SK-N-SH treated with all-trans-retinoic acid at 6 μM for 48 hours (cell line): Measurements from ENCODE around the gene LPIN3.

Experiments used
- BACH2 ChIP-seq: fragments of 250-450 bp; sonication (Bioruptor Pico); IDR thresholded peaks from 2 replicates; pipeline ENCODE4 v1.9.0; 2021; ENCODE audit warnings: mild to moderate bottlenecking, borderline replicate concordance
- CREB5 ChIP-seq: fragments of 250-450 bp; sonication (Bioruptor Pico); IDR thresholded peaks from 2 replicates; pipeline ENCODE4 v1.5.1; 2020; ENCODE audit warnings: low read depth, mild to moderate bottlenecking, moderate library complexity
- CSRNP3 ChIP-seq: fragments of 250-450 bp; sonication (Bioruptor Pico); IDR thresholded peaks from 2 replicates; pipeline ENCODE4 v1.5.1; 2021; ENCODE audit warnings: mild to moderate bottlenecking, moderate library complexity
- ESRRG ChIP-seq: fragments of 250-450 bp; sonication (Bioruptor Pico); IDR thresholded peaks from 2 replicates; pipeline ENCODE4 v1.6.1; 2021; ENCODE audit warnings: mild to moderate bottlenecking
- GLIS3 ChIP-seq: fragments of 250-450 bp; sonication (Bioruptor Pico); IDR thresholded peaks from 2 replicates; pipeline ENCODE4 v1.5.0; 2020; ENCODE audit warnings: mild to moderate bottlenecking, moderate library complexity
- OSR1 ChIP-seq: fragments of 250-450 bp; sonication (Bioruptor Pico); IDR thresholded peaks from 2 replicates; pipeline ENCODE4 v1.8.0; 2022; ENCODE audit warnings: moderate library complexity, mild to moderate bottlenecking, inconsistent platforms
- PPARA ChIP-seq: fragments of 250-450 bp; sonication (Bioruptor Pico); IDR thresholded peaks from 2 replicates; pipeline ENCODE4 v1.5.0; 2020; ENCODE audit warnings: mild to moderate bottlenecking, borderline replicate concordance
- RARB ChIP-seq: fragments of 250-450 bp; sonication (Bioruptor Pico); IDR thresholded peaks from 2 replicates; pipeline ENCODE4 v1.8.0; 2021; ENCODE audit warnings: mild to moderate bottlenecking, moderate library complexity
- SNAI2 ChIP-seq: fragments of 250-450 bp; sonication (Bioruptor Pico); IDR thresholded peaks from 2 replicates; pipeline ENCODE4 v1.5.0; 2020; ENCODE audit warnings: mild to moderate bottlenecking, moderate library complexity
- TOX ChIP-seq: fragments of 250-450 bp; sonication (Bioruptor Pico); IDR thresholded peaks from 2 replicates; pipeline ENCODE4 v1.8.0; 2021; ENCODE audit warnings: mild to moderate bottlenecking, moderate library complexity, borderline replicate concordance
- ZC3H10 ChIP-seq: fragments of 250-450 bp; sonication (Bioruptor Pico); IDR thresholded peaks from 2 replicates; pipeline ENCODE4 v1.5.1; 2021; ENCODE audit warnings: mild to moderate bottlenecking, moderate library complexity
- ZFP3 ChIP-seq: fragments of 250-450 bp; sonication (Bioruptor Pico); IDR thresholded peaks from 2 replicates; pipeline ENCODE4 v1.5.0; 2020; ENCODE audit warnings: mild to moderate bottlenecking, moderate library complexity
- ZNF565 ChIP-seq: fragments of 450-650 bp; formaldehyde crosslinking; conservative IDR thresholded peaks from 2 replicates; pipeline ENCODE4 v1.5.0; 2020; ENCODE audit warnings: low read depth, mild to moderate bottlenecking, moderate library complexity
- TF ChIP-seq, protein P1 (sequence below): fragments of 250-450 bp; sonication (Bioruptor Pico); IDR thresholded peaks from 2 replicates; pipeline ENCODE4 v1.8.0; 2020; ENCODE audit warnings: mild to moderate bottlenecking, moderate library complexity, borderline replicate concordance

- no peak for TF ChIP-seq ESRRG
- TF ChIP-seq PPARA (CRISPR knock-in tag): no peak
- TF ChIP-seq CREB5: no peak
- no peak for TF ChIP-seq GLIS3 (CRISPR knock-in tag)
- no peak for TF ChIP-seq ZFP3
- no peak for TF ChIP-seq TOX
- TF ChIP-seq OSR1 (CRISPR knock-in tag): no peak
- no peak for TF ChIP-seq CSRNP3 (CRISPR knock-in tag)
- no peak for TF ChIP-seq ZNF565 (CRISPR knock-in tag)
- no peak for TF ChIP-seq BACH2 (CRISPR knock-in tag)
- TF ChIP-seq ZC3H10 (CRISPR knock-in tag): no peak
- no peak for TF ChIP-seq SNAI2
- TF ChIP-seq, protein P1, sequence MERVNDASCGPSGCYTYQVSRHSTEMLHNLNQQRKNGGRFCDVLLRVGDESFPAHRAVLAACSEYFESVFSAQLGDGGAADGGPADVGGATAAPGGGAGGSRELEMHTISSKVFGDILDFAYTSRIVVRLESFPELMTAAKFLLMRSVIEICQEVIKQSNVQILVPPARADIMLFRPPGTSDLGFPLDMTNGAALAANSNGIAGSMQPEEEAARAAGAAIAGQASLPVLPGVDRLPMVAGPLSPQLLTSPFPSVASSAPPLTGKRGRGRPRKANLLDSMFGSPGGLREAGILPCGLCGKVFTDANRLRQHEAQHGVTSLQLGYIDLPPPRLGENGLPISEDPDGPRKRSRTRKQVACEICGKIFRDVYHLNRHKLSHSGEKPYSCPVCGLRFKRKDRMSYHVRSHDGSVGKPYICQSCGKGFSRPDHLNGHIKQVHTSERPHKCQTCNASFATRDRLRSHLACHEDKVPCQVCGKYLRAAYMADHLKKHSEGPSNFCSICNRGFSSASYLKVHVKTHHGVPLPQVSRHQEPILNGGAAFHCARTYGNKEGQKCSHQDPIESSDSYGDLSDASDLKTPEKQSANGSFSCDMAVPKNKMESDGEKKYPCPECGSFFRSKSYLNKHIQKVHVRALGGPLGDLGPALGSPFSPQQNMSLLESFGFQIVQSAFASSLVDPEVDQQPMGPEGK: no peak
- no peak for TF ChIP-seq RARB
These were observed 4.5 kb downstream of the LPIN3 start for GRCh38 chr20:41344938-41345728.
